GM18508 (cell line): ENCODE data around the gene SMC1B.
"Not testable (repeated sequence)": the region's sequence is repeated elsewhere in the genome, so short reads cannot be mapped to it uniquely, and the experiment has no call there.

Experiments used
- ATAC-seq: cut with Tn5 transposase; IDR thresholded peaks from one replicate; pipeline ENCODE4 v1.9.1; 2021; ENCODE audit warnings: moderate number of reproducible peaks; ENCODE audit not compliant: insufficient read depth, unreplicated experiment

The SMC1B gene

GRCh38 chr22:45447596-45447995 is 34.2 kb upstream of the SMC1B start:
- not testable (repeated sequence) for ATAC-seq

GRCh38 chr22:45446216-45446615 is 32.8 kb upstream of the SMC1B start:
- ATAC-seq = no peak

- no peak for ATAC-seq
These were observed 31.8 kb upstream of the SMC1B start for GRCh38 chr22:45445031-45445710.

- ATAC-seq = no peak
These were observed 30.8 kb upstream of the SMC1B start for GRCh38 chr22:45444168-45444567.

- ATAC-seq = no peak
These were observed 28.7 kb upstream of the SMC1B start for GRCh38 chr22:45442116-45442515.

- no peak for ATAC-seq
These were observed 27.7 kb upstream of the SMC1B start for GRCh38 chr22:45441138-45441537.

GRCh38 chr22:45440688-45441087 is 27.3 kb upstream of the SMC1B start:
- not testable (repeated sequence) for ATAC-seq

GRCh38 chr22:45438336-45438735 is 24.9 kb upstream of the SMC1B start:
- no peak for ATAC-seq

GRCh38 chr22:45436871-45437517 is 23.6 kb upstream of the SMC1B start:
- ATAC-seq = not testable (repeated sequence)

- no peak for ATAC-seq
These were observed 22.2 kb upstream of the SMC1B start for GRCh38 chr22:45435544-45436139.

GRCh38 chr22:45434981-45435380 is 21.6 kb upstream of the SMC1B start:
- no peak for ATAC-seq

GRCh38 chr22:45430871-45431270 is 17.5 kb upstream of the SMC1B start:
- no peak for ATAC-seq

- no peak for ATAC-seq
These were observed 16.8 kb upstream of the SMC1B start for GRCh38 chr22:45429981-45430775.

GRCh38 chr22:45429424-45429823 is 16.0 kb upstream of the SMC1B start:
- ATAC-seq = no peak

- no peak for ATAC-seq
These were observed 15.3 kb upstream of the SMC1B start for GRCh38 chr22:45428391-45429385.

- ATAC-seq = no peak
These were observed 13.7 kb upstream of the SMC1B start for GRCh38 chr22:45427114-45427513.

- no peak for ATAC-seq
These were observed 13.0 kb upstream of the SMC1B start for GRCh38 chr22:45426387-45426786.

- ATAC-seq = no peak
These were observed 12.3 kb upstream of the SMC1B start for GRCh38 chr22:45425531-45426265.

GRCh38 chr22:45425101-45425500 is 11.7 kb upstream of the SMC1B start:
- ATAC-seq = no peak
